CD14-positive monocyte (primary cell): ENCODE results near the gene GRID2. TPM values are rescaled to one million over a fixed set of nuclear protein-coding genes. Genes with fewer than 3 reads are reported as not detected.

Source experiments
- DNase-seq, 3 donors: peaks; one replicate each; pipeline ENCODE4 v3.0.0-alpha.2; 2011 to 2022
- H2AFZ ChIP-seq: 2 replicates; pipeline ENCODE4 v1.6.0; 2012; ENCODE audit warnings: mild to moderate bottlenecking, low read depth, low read length, inconsistent platforms; ENCODE audit not compliant: insufficient read depth, poor library complexity, severe bottlenecking
- H3K27ac ChIP-seq, 2 donors: 1 replicate in 1 of 2; 2 replicates in 1 of 2; pipeline ENCODE4 v1.5.1; 2012 to 2013; ENCODE audit warnings: low read length in 2 of 2, control low read depth in 1 of 2, inconsistent platforms in 1 of 2, low read depth in 1 of 2, mild to moderate bottlenecking in 1 of 2
- H3K27me3 ChIP-seq, 2 donors: one replicate each; pipeline versions ENCODE4 v1.6.0 to v1.6.1; 2011 to 2013; ENCODE audit warnings: low read length in 2 of 2; ENCODE audit not compliant: control insufficient read depth in 2 of 2, insufficient read depth in 2 of 2
- H3K36me3 ChIP-seq, 2 donors: replicated peaks in 1 of 2; 1 replicate in 1 of 2; 2 replicates in 1 of 2; pipeline versions ENCODE4 v1.5.1 to v1.6.1; 2012 to 2013; ENCODE audit warnings: low read length in 2 of 2, control low read depth in 1 of 2, inconsistent platforms in 1 of 2, mild to moderate bottlenecking in 1 of 2; ENCODE audit not compliant: insufficient read depth in 2 of 2, control insufficient read depth in 1 of 2
- H3K4me1 ChIP-seq, 2 donors: 1 replicate in 1 of 2; 2 replicates in 1 of 2; pipeline versions ENCODE4 v1.5.1 to v1.6.1; 2012 to 2013; ENCODE audit warnings: low read length in 2 of 2, control low read depth in 1 of 2, inconsistent platforms in 1 of 2, mild to moderate bottlenecking in 1 of 2, moderate library complexity in 1 of 2; ENCODE audit not compliant: insufficient read depth in 2 of 2, control insufficient read depth in 1 of 2
- H3K4me2 ChIP-seq: replicated peaks from 2 replicates; pipeline ENCODE3; 2012; ENCODE audit warnings: low read length, moderate library complexity, mild to moderate bottlenecking; ENCODE audit not compliant: poor library complexity, severe bottlenecking; ENCODE audit errors: extremely low read depth
- H3K4me3 ChIP-seq, 3 experiments: fragments of 200-600 bp in 1 of 3; sonication (generic) in 1 of 3; replicated peaks in 1 of 3; 1 replicate in 2 of 3; 2 replicates in 1 of 3; pipeline ENCODE4 v1.5.1; 2011 to 2013; ENCODE audit warnings: low read length in 3 of 3, mild to moderate bottlenecking in 3 of 3, control low read depth in 2 of 3, low read depth in 2 of 3, inconsistent platforms in 1 of 3, moderate library complexity in 1 of 3
- H3K79me2 ChIP-seq: 2 replicates; pipeline ENCODE4 v1.6.0; 2012; ENCODE audit warnings: mild to moderate bottlenecking, control low read depth, inconsistent platforms, low read length, moderate library complexity; ENCODE audit not compliant: insufficient read depth
- H3K9ac ChIP-seq: 2 replicates; pipeline ENCODE4 v1.6.0; 2017; ENCODE audit warnings: low read length, mild to moderate bottlenecking; ENCODE audit not compliant: insufficient read depth, poor library complexity, severe bottlenecking
- H3K9me3 ChIP-seq, 2 donors: replicated peaks in 1 of 2; 1 replicate in 1 of 2; 2 replicates in 1 of 2; pipeline versions ENCODE4 v1.5.1 to v1.6.1; 2012 to 2013; ENCODE audit warnings: low read length in 2 of 2, control low read depth in 1 of 2; ENCODE audit not compliant: control insufficient read depth in 1 of 2, insufficient read depth in 1 of 2
- H4K20me1 ChIP-seq: 2 replicates; pipeline ENCODE4 v1.6.0; 2012; ENCODE audit warnings: mild to moderate bottlenecking, low read length, control low read depth, moderate library complexity; ENCODE audit not compliant: insufficient read depth
- H3K27ac Mint-ChIP-seq, 7 donors: one replicate each; pipeline ENCODE4 v1.8.0; 2020; ENCODE audit warnings: mild to moderate bottlenecking in 7 of 7, mixed read lengths in 7 of 7, moderate library complexity in 6 of 7, inconsistent platforms in 2 of 7
- H3K27me3 Mint-ChIP-seq, 3 donors: one replicate each; pipeline ENCODE4 v1.8.0; 2021 to 2022; ENCODE audit warnings: low read depth in 3 of 3, mild to moderate bottlenecking in 3 of 3, mixed read lengths in 3 of 3, moderate library complexity in 3 of 3, inconsistent platforms in 1 of 3
- H3K36me3 Mint-ChIP-seq, 2 donors: one replicate each; pipeline ENCODE4 v1.8.0; 2020; ENCODE audit warnings: mixed read lengths in 2 of 2, inconsistent platforms in 1 of 2, mild to moderate bottlenecking in 1 of 2
- H3K4me1 Mint-ChIP-seq: one replicate; pipeline ENCODE4 v1.8.0; 2020; ENCODE audit warnings: mild to moderate bottlenecking, mixed read lengths
- H3K4me3 Mint-ChIP-seq, 2 donors: one replicate each; pipeline ENCODE4 v1.8.0; 2020; ENCODE audit warnings: mild to moderate bottlenecking in 2 of 2, mixed read lengths in 2 of 2, moderate library complexity in 1 of 2
- H3K9me3 Mint-ChIP-seq, 7 donors: one replicate each; pipeline ENCODE4 v1.8.0; 2020 to 2022; ENCODE audit warnings: mixed read lengths in 7 of 7, mild to moderate bottlenecking in 6 of 7, moderate library complexity in 6 of 7, inconsistent platforms in 2 of 7
- CTCF ChIP-seq: fragments of 200-600 bp; IDR thresholded peaks from one replicate; pipeline ENCODE4 v1.8.0; 2022; ENCODE audit warnings: antibody characterized with exemption, mild to moderate bottlenecking
- WGBS: methylation state at CpG from one replicate; pipeline ENCODE4 v1.1.5; 2013; ENCODE audit warnings: missing lambda C conversion rate; ENCODE audit not compliant: insufficient coverage; 5-methylcytosine and 5-hydroxymethylcytosine counted together
- intact Hi-C, 2 donors: fragments of 100-400 bp; cut with micrococcal nuclease; formaldehyde crosslinking; loops; one replicate each; pipeline versions ENCODE4 v1.15.0 to v1.15.1; 2023
- polyA plus RNA-seq, 3 donors: library from polyadenylated mRNA; depleted of rRNA in 1 of 3; unstranded in 2 of 3; stranded (reverse) in 1 of 3; fragments of 300-500 nt in 2 of 3; fragments of >200 nt in 1 of 3; fragmentation: Illumina TruSeq in 2 of 3; gene quantifications; 1 replicate in 2 of 3; 2 replicates in 1 of 3; pipeline ENCODE4 v1.2.3, GENCODE V29; 2012 to 2021

Gene GRID2
- polyA plus RNA-seq, 3 donors = not detected

- intact Hi-C loops = no loop called here
- H2AFZ ChIP-seq = no peak overlapping the region
- Mint-ChIP-seq H3K27me3 (peaks cover 0 to 2% (median 0%) of the 10 kb centered on the region in 3 donors), H3K4me3 (no peak overlapping the region), H3K27ac (no peak overlapping the region), H3K9me3 (peaks cover 0 to 2% (median 0%) of the 10 kb centered on the region in 7 donors), H3K36me3 (no peaks in the 10 kb centered on the region), H3K4me1 (no peaks in the 10 kb centered on the region)
- no peaks in the 10 kb centered on the region for H3K36me3 ChIP-seq
- WGBS = 73% methylated on average over 4 of the region's 7 CpGs
- no peaks in the 10 kb centered on the region for H3K4me1 ChIP-seq
- no peak overlapping the region for H3K4me2 ChIP-seq
- H3K4me3 ChIP-seq = no peak overlapping the region
- H3K27ac ChIP-seq = no peak overlapping the region
- no peaks in the 10 kb centered on the region for H3K27me3 ChIP-seq
- H3K79me2 ChIP-seq = no peaks in the 10 kb centered on the region
- no peak overlapping the region for H3K9ac ChIP-seq
- TF ChIP-seq CTCF = no peak
- H3K9me3 ChIP-seq = no peaks in the 10 kb centered on the region
- DNase-seq = no peak
- no peaks in the 10 kb centered on the region for H4K20me1 ChIP-seq
These were observed 151.6 kb downstream of the GRID2 start for GRCh38 chr4:92455329-92455839.

- H3K27me3 ChIP-seq = no peaks in the 10 kb centered on the region
- intact Hi-C loops = no loop called here
- no peak overlapping the region for H3K27ac ChIP-seq
- no peaks in the 10 kb centered on the region for H3K36me3 ChIP-seq
- TF ChIP-seq CTCF = no peak
- no peaks in the 10 kb centered on the region for H3K9me3 ChIP-seq
- H3K4me2 ChIP-seq = no peak overlapping the region
- DNase-seq = no peak
- Mint-ChIP-seq H3K27ac (no peak overlapping the region), H3K36me3 (no peaks in the 10 kb centered on the region), H3K27me3 (peaks cover 0 to 2% (median 0%) of the 10 kb centered on the region in 3 donors), H3K4me1 (no peaks in the 10 kb centered on the region), H3K9me3 (peaks cover 0 to 2% (median 0%) of the 10 kb centered on the region in 7 donors), H3K4me3 (no peak overlapping the region)
- no CpG with 5 or more reads among the region's 2 CpGs for WGBS
- H3K79me2 ChIP-seq = no peaks in the 10 kb centered on the region
- H3K4me3 ChIP-seq = no peak overlapping the region
- no peaks in the 10 kb centered on the region for H3K4me1 ChIP-seq
- H2AFZ ChIP-seq = no peak overlapping the region
- no peaks in the 10 kb centered on the region for H4K20me1 ChIP-seq
- no peak overlapping the region for H3K9ac ChIP-seq
These were observed 152.2 kb downstream of the GRID2 start for GRCh38 chr4:92455951-92456350.
